ENCODE data around the gene CCDC85B.

- TF ChIP-seq CTCF (IDR thresholded peaks at IDR 0.05): no peak
- TF ChIP-seq POLR2A (IDR thresholded peaks at IDR 0.05): no peak
Observed at GRCh38 chr11:65863889-65864705, 26.4 kb upstream of the CCDC85B start.

Data from adrenal gland (tissue), 5 donors.